AG09319 (cell line): Measurements from ENCODE around the gene BET1L.
A peak's percentile ranks its signal among the peaks of the same experiment; 100 is the strongest.
"Not testable (repeated sequence)": the region's sequence is repeated elsewhere in the genome, so short reads cannot be mapped to it uniquely, and the experiment has no call there.

Source experiments
- DNase-seq: peaks from one replicate; pipeline ENCODE4 v3.0.0-alpha.2; 2010; ENCODE audit warnings: low read depth; ENCODE audit errors: extremely low read depth
- CTCF ChIP-seq: IDR thresholded peaks from 2 replicates; pipeline ENCODE4 v1.5.1; 2011; ENCODE audit warnings: low read depth, mild to moderate bottlenecking, inconsistent platforms, low read length, moderate library complexity

Gene BET1L

DNA sequence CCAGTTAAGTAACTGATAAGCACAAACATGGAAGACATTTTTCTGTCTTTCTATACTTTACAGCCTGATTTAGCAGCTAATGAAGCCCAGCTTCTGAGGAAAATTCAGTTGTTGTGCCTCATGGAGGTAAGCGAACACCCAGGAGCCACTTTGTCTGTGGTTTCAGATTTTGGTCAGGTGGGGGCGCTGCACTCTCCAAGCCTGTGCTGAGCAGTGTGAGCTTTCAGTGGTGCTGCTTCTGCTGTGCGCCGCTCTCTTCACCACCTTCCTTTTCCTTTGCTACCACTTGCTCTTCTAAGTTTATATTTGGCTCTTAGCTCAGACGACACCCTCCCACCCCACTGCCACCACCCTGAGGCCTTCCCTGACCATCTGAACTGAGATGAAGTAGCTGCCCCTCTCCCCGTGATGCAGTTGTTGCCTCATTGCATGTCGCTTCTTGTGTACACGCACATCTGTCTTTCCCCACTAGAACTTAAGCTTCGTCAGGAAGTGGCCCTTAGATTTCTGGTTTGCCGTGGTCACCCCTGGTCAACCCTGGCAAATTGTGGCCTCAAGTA lies 43.6 kb upstream of the BET1L start:
- no peak for DNase-seq
- peak; percentile 61 for TF ChIP-seq CTCF

GRCh38 chr11:250274-250673 lies 43.1 kb upstream of the BET1L start:
- DNase-seq = no peak
- TF ChIP-seq CTCF = no peak

DNA sequence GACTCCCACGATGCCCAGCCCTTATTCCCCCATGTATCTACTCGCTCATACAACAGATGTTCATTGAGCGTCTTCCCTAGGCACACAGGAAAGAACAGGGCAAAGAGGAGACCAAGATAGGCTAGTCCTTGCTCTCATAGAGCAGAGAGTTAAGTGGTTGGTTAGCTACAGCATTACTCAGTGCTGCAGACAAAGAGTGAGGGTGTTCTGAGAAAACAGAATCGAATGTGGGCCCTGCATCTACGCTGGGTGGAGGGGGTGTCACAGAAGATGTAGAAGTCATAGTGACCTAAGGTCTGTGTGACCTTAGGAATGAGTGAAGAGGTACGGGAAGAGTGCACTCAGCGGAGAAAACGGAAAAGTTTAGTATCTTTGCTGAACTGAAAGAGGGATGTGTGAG lies 41.9 kb upstream of the BET1L start:
- DNase-seq = no peak
- no peak for TF ChIP-seq CTCF

- no peak for DNase-seq
- TF ChIP-seq CTCF = no peak
Observed at GRCh38 chr11:244376-244775, 37.2 kb upstream of the BET1L start.

- no peak for DNase-seq
- no peak for TF ChIP-seq CTCF
Observed at GRCh38 chr11:241634-242033, 34.4 kb upstream of the BET1L start.

GRCh38 chr11:240315-240714 lies 33.1 kb upstream of the BET1L start:
- no peak for DNase-seq
- TF ChIP-seq CTCF = no peak

DNA sequence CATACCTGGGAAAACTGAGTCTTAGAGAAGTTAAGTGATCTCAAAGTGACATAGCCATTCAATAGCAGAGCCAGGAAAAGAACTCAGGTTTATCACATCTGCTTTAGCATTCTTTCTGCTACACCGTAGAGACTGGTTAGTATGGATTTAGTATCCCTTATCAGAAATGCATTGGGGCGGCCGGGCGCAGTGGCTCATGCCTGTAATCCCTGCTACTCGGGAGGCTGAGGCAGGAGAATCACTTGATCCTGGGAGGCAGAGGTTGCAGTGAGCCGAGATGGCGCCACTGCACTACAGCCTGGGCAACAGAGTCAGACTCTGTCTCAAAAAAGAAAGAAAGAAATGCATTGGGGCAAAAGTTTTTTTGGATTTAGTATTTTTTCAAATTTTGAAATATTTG lies 31.1 kb upstream of the BET1L start:
- not testable (repeated sequence) for DNase-seq
